HAP-1 (cell line): ENCODE measurements around the gene NEK6.

ENCODE experiments used
- DNase-seq, 2 experiments: peaks; one replicate each; pipeline ENCODE4 v3.0.0-alpha.2; 2016 to 2020; ENCODE audit warnings: low spot score in 2 of 2
- H3K27me3 ChIP-seq: fragments of 250-450 bp; sonication (Bioruptor Pico); 2 replicates; pipeline ENCODE4 v1.5.1; 2020; ENCODE audit warnings: low read depth, mild to moderate bottlenecking, moderate library complexity
- H3K36me3 ChIP-seq: fragments of 250-450 bp; sonication (Bioruptor Pico); replicated peaks from 2 replicates; pipeline ENCODE4 v1.5.1; 2020; ENCODE audit warnings: mild to moderate bottlenecking
- H3K4me1 ChIP-seq: fragments of 250-450 bp; sonication (Bioruptor Pico); 2 replicates; pipeline ENCODE4 v1.5.1; 2020; ENCODE audit warnings: mild to moderate bottlenecking
- H3K4me3 ChIP-seq: fragments of 250-450 bp; sonication (Bioruptor Pico); 2 replicates; pipeline ENCODE4 v1.5.1; 2020; ENCODE audit warnings: mild to moderate bottlenecking, moderate library complexity
- H3K9me3 ChIP-seq: fragments of 250-450 bp; sonication (Bioruptor Pico); 2 replicates; pipeline ENCODE4 v1.5.1; 2020; ENCODE audit warnings: mild to moderate bottlenecking, moderate library complexity
- in situ Hi-C: fragments of 300-500 bp; cut with MboI; formaldehyde crosslinking; loops from 3 replicates; pipeline ENCODE4 v1.14.3; 2020; ENCODE audit warnings: low sequenced_read_pairs, inconsistent platforms, mixed read lengths

NEK6 gene

GRCh38 chr9:124257844-124258606 lies at the start of gene NEK6:
TSS of gene NEK6 (plus strand) at chr9:124257949. CDS start at chr9:124301965, 44,016 bp downstream.
- DNase-seq: peak in 1 of 2 experiments; percentile 45
- Histone ChIP-seq H3K4me3 (peak within 1 kb of the TSS; percentile 73), H3K9me3 (no peaks in the 10 kb centered on the region), H3K36me3 (peaks cover under 1% of the 10 kb centered on the region; the same call in 1 of the 2 replicates), H3K27me3 (no peaks in the 10 kb centered on the region), H3K4me1 (peaks cover 29% of the 10 kb centered on the region)
- in situ Hi-C loops: no loop called here

GRCh38 chr9:124208571-124208970 lies 49.2 kb upstream of the NEK6 start:
- Histone ChIP-seq H3K27me3 (peaks cover 8% of the 10 kb centered on the region; the same call in 1 of the 2 replicates), H3K4me3 (no peak overlapping the region), H3K9me3 (no peaks in the 10 kb centered on the region), H3K4me1 (no peaks in the 10 kb centered on the region), H3K36me3 (no peaks in the 10 kb centered on the region)
- in situ Hi-C loops: no loop called here
- DNase-seq: no peak

DNA sequence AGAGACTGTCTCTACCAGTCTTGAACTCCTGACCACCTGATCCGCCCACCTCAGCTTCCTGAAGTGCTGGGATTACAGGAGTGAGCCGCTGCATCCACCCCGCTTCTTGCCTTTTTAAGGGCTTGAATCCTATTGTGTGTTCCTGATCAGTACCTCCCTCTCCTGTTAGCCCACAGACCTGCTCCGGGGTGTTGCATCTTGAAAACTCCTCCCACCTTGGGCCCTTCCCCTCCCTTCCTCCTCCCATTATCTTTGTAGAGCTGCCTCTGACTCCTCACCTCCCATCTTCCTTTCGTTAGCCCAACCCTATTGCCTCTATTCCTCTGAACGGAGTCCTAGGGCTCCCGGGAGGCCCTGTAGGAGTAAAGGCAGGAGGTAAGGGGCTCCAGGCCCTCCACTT lies 48.5 kb upstream of the NEK6 start:
- in situ Hi-C loops: no loop called here
- Histone ChIP-seq H3K36me3 (no peaks in the 10 kb centered on the region), H3K9me3 (no peaks in the 10 kb centered on the region), H3K27me3 (peaks cover 8% of the 10 kb centered on the region; the same call in 1 of the 2 replicates), H3K4me1 (no peaks in the 10 kb centered on the region), H3K4me3 (no peak overlapping the region)
- no peak for DNase-seq

- Histone ChIP-seq H3K36me3 (no peaks in the 10 kb centered on the region), H3K4me3 (no peak overlapping the region), H3K9me3 (no peaks in the 10 kb centered on the region), H3K27me3 (peaks cover 8% of the 10 kb centered on the region; the same call in 1 of the 2 replicates), H3K4me1 (no peaks in the 10 kb centered on the region)
- no peak for DNase-seq
- in situ Hi-C loops: no loop called here
These were observed 48.0 kb upstream of the NEK6 start for GRCh38 chr9:124209774-124210173.

DNA sequence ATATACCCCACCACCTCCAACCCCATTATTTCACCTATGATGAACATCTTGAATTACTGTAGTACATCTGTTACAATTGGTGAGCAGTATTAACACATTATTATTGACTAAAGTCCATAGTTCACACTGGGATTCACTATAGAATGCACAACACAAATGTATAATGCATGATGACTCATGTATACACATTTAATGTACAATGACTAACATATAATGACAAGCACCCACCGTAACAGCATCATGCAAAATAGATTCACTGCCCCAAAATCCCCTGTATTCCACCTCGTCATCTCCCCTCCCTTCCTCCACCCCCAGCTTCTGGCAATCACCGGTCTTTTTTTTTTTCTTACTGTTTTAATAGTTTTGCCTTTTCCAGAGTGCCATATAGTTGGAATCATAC lies 47.1 kb upstream of the NEK6 start:
- Histone ChIP-seq H3K4me3 (no peak overlapping the region), H3K4me1 (no peaks in the 10 kb centered on the region), H3K27me3 (peaks cover under 1% of the 10 kb centered on the region; the same call in 1 of the 2 replicates), H3K9me3 (no peaks in the 10 kb centered on the region), H3K36me3 (no peaks in the 10 kb centered on the region)
- in situ Hi-C loops: no loop called here
- DNase-seq: no peak

- in situ Hi-C loops: no loop called here
- no peaks in the 10 kb centered on the region for H3K36me3 ChIP-seq
- H3K4me3 ChIP-seq: no peak overlapping the region
- DNase-seq: no peak
- H3K27me3 ChIP-seq: no peaks in the 10 kb centered on the region
- H3K4me1 ChIP-seq: no peaks in the 10 kb centered on the region
- H3K9me3 ChIP-seq: no peaks in the 10 kb centered on the region
These were observed 45.2 kb upstream of the NEK6 start for GRCh38 chr9:124212381-124213050.

- Histone ChIP-seq H3K4me3 (no peak overlapping the region), H3K4me1 (no peaks in the 10 kb centered on the region), H3K9me3 (no peaks in the 10 kb centered on the region), H3K27me3 (no peaks in the 10 kb centered on the region), H3K36me3 (no peaks in the 10 kb centered on the region)
- no peak for DNase-seq
- in situ Hi-C loops: no loop called here
These were observed 44.4 kb upstream of the NEK6 start for GRCh38 chr9:124213396-124213795.

GRCh38 chr9:124214116-124214515 lies 43.6 kb upstream of the NEK6 start:
- H3K4me1 ChIP-seq: no peaks in the 10 kb centered on the region
- H3K27me3 ChIP-seq: no peaks in the 10 kb centered on the region
- no peak for DNase-seq
- in situ Hi-C loops: no loop called here
- H3K9me3 ChIP-seq: no peaks in the 10 kb centered on the region
- H3K36me3 ChIP-seq: no peaks in the 10 kb centered on the region
- no peak overlapping the region for H3K4me3 ChIP-seq

DNA sequence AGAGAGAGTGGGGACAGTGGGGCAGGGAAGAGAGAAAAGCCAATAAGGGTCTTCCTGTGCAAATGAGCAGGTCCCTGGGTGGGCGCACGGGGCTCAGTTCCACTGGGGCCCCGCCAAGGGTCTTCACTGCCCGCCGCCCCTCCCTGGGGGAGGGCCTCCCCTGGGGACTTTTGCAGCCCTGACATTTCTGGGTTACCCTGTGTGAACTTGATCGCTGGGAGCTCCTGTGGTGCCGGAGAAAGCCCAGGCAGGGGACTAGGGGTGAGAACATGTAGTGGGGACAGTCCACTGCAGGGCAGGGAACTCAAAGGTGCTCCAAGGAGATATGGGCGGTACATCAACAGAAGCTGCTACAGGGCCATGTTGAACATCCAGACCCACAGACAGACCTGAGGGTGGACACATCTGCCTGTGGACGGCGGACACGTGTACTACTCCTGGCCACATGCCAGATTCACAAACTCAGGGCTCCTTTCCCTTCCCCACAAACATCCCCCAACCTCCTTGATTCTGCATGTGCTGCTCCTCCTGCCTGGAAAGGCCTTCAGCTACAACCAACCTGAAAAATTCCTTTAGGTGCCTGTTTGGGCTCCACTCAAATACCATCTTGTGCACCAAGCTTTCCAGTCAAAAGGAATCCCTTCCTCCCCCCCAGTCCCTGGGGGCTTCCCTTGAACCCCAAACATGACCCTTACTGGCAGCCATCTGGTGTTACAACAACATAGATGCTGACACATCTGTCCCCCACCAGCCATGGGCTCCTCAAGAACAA lies 43.0 kb upstream of the NEK6 start:
- in situ Hi-C loops: no loop called here
- no peaks in the 10 kb centered on the region for H3K4me1 ChIP-seq
- no peak for DNase-seq
- H3K36me3 ChIP-seq: no peaks in the 10 kb centered on the region
- no peak overlapping the region for H3K4me3 ChIP-seq
- H3K9me3 ChIP-seq: no peaks in the 10 kb centered on the region
- H3K27me3 ChIP-seq: no peaks in the 10 kb centered on the region

- no peak for DNase-seq
- Histone ChIP-seq H3K36me3 (no peaks in the 10 kb centered on the region), H3K27me3 (no peaks in the 10 kb centered on the region), H3K9me3 (no peaks in the 10 kb centered on the region), H3K4me3 (no peak overlapping the region), H3K4me1 (no peaks in the 10 kb centered on the region)
- in situ Hi-C loops: no loop called here
These were observed 42.3 kb upstream of the NEK6 start for GRCh38 chr9:124215368-124215910.

DNA sequence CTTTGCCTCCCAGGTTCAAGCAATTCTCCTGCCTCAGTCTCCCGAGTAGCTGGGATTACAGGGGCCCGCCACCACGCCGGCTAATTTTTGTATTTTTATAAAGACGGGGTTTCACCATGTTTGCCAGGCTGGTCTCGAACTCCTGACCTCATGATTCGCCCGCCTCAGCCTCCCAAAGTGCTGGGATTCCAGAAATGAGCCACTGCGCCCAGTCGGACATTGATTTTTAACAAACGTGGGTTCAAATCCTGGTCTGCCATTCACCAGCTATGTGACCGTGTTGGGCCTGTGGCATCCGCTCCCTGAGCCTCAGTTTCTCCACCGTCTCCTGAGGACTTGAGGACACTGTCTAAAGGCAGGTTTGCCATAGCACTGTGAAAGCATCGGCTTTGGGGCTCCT lies 41.8 kb upstream of the NEK6 start:
- H3K9me3 ChIP-seq: no peaks in the 10 kb centered on the region
- H3K4me1 ChIP-seq: no peaks in the 10 kb centered on the region
- no peak for DNase-seq
- no peaks in the 10 kb centered on the region for H3K36me3 ChIP-seq
- in situ Hi-C loops: no loop called here
- no peaks in the 10 kb centered on the region for H3K27me3 ChIP-seq
- no peak overlapping the region for H3K4me3 ChIP-seq

DNA sequence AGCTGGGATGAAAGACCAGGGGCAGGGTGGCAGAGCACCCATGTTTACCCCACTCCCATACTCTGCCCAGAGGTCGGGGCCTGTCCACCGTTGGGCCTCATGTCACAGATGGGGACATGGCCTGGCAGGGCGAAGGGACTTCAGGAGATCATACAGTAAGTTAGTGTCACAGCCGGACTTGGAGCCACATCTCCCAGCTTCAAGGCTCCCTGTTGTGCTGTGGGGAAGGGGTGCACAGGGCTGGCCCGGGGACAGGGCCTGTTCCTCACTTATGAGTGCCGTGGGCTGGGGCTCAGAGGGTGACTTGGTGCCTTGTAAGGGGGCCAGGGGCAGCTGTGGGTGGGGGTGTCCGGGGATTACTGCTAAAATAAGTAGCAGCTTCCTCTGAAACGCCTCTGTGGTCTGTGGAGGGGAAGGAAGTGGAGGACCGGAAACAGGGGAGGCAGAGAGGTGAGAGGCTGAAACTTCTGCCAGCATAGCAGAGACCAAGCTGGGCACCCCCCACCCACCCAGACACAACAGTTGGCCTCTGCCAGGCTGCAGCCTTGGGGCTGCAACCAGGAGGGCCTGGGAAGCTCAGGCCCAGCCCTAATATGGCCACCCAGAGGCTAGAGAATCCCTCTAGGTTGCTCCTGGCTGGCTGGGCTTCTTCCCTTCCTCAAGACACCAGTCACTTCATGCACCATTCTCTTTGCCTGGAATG lies 41.1 kb upstream of the NEK6 start:
- H3K27me3 ChIP-seq: no peaks in the 10 kb centered on the region
- H3K4me3 ChIP-seq: no peak overlapping the region
- no peaks in the 10 kb centered on the region for H3K4me1 ChIP-seq
- in situ Hi-C loops: no loop called here
- DNase-seq: no peak
- H3K36me3 ChIP-seq: no peaks in the 10 kb centered on the region
- no peaks in the 10 kb centered on the region for H3K9me3 ChIP-seq

DNA sequence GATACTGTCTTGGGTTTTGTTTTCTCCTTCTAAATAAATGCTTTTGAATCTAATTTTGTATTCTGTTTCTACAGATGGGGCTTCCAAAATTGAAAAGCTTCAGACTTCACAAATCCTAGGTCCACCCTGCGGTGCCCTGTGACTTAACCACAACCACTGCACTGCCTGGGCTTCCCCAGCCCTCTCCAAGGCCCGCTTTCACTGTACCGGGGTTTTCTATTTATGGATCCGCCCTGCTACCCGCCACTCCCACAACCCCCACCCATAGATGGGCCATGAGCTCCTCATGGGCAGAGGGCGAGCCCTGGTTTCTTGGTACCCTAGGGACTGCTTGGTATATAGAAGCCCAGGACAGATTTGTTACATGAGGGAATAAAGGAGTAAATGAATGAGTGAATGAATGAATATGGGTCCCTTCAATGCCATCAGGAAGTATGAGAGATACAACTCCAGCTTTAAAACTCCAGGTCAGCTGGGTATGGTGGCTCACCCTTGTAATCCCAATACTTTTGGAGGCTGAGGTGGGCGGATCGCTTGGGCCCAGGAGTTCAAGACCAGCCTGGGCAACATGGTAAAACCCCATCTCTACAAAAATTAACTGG lies 39.8 kb upstream of the NEK6 start:
- Histone ChIP-seq H3K36me3 (no peaks in the 10 kb centered on the region), H3K9me3 (no peaks in the 10 kb centered on the region), H3K4me3 (no peak overlapping the region), H3K4me1 (no peaks in the 10 kb centered on the region), H3K27me3 (no peaks in the 10 kb centered on the region)
- in situ Hi-C loops: no loop called here
- no peak for DNase-seq
